Panc1 (cell line): ENCODE results near the gene TXN2.

Source experiments
- CTCF ChIP-seq: fragments of 450-650 bp; IDR thresholded peaks from 2 replicates; pipeline ENCODE4 v1.5.1; 2017; ENCODE audit warnings: mild to moderate bottlenecking
- POLR2AphosphoS5 ChIP-seq: IDR thresholded peaks from 2 replicates; pipeline ENCODE4 v1.6.1; 2012; ENCODE audit warnings: mild to moderate bottlenecking, low read depth, low read length, moderate library complexity
- TCF7L2 ChIP-seq: IDR thresholded peaks from 2 replicates; pipeline ENCODE4 v1.6.1; 2011; ENCODE audit warnings: mild to moderate bottlenecking, low read depth, low read length, inconsistent platforms
- TF ChIP-seq, protein P1 (sequence below), 2 experiments: IDR thresholded peaks; 2 replicates each; pipeline ENCODE4 v1.6.1; 2011 to 2012; ENCODE audit warnings: low read depth in 2 of 2, control low read depth in 1 of 2, low read length in 1 of 2, mild to moderate bottlenecking in 1 of 2, moderate library complexity in 1 of 2; ENCODE audit not compliant: insufficient read depth in 1 of 2

- TF ChIP-seq CTCF (no peak), POLR2AphosphoS5 (no peak), TCF7L2 (no peak)
- TF ChIP-seq, protein P1, sequence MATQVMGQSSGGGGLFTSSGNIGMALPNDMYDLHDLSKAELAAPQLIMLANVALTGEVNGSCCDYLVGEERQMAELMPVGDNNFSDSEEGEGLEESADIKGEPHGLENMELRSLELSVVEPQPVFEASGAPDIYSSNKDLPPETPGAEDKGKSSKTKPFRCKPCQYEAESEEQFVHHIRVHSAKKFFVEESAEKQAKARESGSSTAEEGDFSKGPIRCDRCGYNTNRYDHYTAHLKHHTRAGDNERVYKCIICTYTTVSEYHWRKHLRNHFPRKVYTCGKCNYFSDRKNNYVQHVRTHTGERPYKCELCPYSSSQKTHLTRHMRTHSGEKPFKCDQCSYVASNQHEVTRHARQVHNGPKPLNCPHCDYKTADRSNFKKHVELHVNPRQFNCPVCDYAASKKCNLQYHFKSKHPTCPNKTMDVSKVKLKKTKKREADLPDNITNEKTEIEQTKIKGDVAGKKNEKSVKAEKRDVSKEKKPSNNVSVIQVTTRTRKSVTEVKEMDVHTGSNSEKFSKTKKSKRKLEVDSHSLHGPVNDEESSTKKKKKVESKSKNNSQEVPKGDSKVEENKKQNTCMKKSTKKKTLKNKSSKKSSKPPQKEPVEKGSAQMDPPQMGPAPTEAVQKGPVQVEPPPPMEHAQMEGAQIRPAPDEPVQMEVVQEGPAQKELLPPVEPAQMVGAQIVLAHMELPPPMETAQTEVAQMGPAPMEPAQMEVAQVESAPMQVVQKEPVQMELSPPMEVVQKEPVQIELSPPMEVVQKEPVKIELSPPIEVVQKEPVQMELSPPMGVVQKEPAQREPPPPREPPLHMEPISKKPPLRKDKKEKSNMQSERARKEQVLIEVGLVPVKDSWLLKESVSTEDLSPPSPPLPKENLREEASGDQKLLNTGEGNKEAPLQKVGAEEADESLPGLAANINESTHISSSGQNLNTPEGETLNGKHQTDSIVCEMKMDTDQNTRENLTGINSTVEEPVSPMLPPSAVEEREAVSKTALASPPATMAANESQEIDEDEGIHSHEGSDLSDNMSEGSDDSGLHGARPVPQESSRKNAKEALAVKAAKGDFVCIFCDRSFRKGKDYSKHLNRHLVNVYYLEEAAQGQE (IDR thresholded peaks at IDR 0.05; ENCODE audit: insufficient read depth in 1 of 2, low read depth in 2 of 2, low read length in 1 of 2) = no peak
Observed at GRCh38 chr22:36449596-36450175, 31.8 kb downstream of the TXN2 start.
